ENCODE measurements around the gene SWSAP1. TPM values are rescaled to one million over a fixed set of nuclear protein-coding genes. Genes with fewer than 3 reads are reported as not detected.

The SWSAP1 gene
- total and polyA plus RNA-seq, 9 of the 15 experiments (the other 6 are each of a cell fraction or from before 2014, with no cell fraction given) = 0.18 to 2.8 (median 1.7) TPM

DNA sequence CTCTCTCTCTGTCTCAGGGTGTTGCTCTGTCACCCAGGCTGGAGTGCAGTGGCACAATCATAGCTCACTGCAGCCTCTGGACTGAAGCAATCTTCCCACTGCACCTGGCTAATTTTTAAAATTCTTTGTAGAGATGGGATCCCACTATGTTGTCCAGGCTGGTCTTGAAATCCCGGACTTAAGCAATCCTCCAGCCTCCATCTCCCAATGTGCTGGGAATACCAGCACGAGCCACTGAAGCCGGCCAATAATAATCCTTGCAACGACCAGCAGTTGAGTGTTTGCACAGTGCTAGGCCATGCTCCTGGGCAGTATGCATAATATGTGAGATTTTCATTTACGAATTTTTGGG lies 10.3 kb downstream of the SWSAP1 start:
- peaks cover 8 to 46% of the 10 kb centered on the region in 2 experiments; a peak in 3 of 5 replicates for H3K4me1 ChIP-seq (replicated peaks in 1 of 2; ENCODE audit: control insufficient read depth in 2 of 2, insufficient read depth in 2 of 2, low read length in 2 of 2)
- CTCF ChIA-PET (ENCODE audit: low intra/inter-chr PET ratio) = interaction anchor here (0.6 kb wide), 1 partner anchor 10 kb away, joined by 3 read pairs; the partner anchor contains the start of gene SWSAP1
- H3K4me3 ChIP-seq = no peak overlapping the region
- ATAC-seq (no peak), DNase-seq (ENCODE audit: extremely low read depth in 1 of 4, low spot score in 3 of 4) (no peak), FAIRE-seq (peak; percentile 19)
- in situ Hi-C loops (cut with MboI) (no loop called here), intact Hi-C loops (cut with micrococcal nuclease) (loop anchor here (1.0 to 5.0 kb wide), 3 partner anchors 51 to 98 kb away; partner anchors contain the start of genes ELAVL3, ODAD3 and PRKCSH)
- BruUV-seq (replicated peaks) = no TSS peak
- no peaks in the 10 kb centered on the region for H3K27me3 ChIP-seq (ENCODE audit: control insufficient read depth in 2 of 2, insufficient read depth in 2 of 2, low read length in 2 of 2)
- no peak overlapping the region; the same call in 2 of the 3 replicates for H3K27ac ChIP-seq (ENCODE audit: extremely low read depth, low read depth, low read length)
- H3K9me3 ChIP-seq (replicated peaks; ENCODE audit: control insufficient read depth, insufficient read depth, low read depth, low read length) = no peaks in the 10 kb centered on the region
- H3K9ac ChIP-seq (ENCODE audit: insufficient read depth in 1 of 2, low read depth in 2 of 2, low read length in 2 of 2) = no peak overlapping the region
- TF ChIP-seq SMARCA4 (IDR thresholded peaks at IDR 0.05) = 0 out of 2 replicates have a peak, but pooled peaks have one; percentile 3
- no peak for TF ChIP-seq ATF7 (IDR thresholded peaks at IDR 0.05)
- no peak for TF ChIP-seq ZNF324 (CRISPR knock-in tag; IDR thresholded peaks at IDR 0.05)
- TF ChIP-seq, protein P1, sequence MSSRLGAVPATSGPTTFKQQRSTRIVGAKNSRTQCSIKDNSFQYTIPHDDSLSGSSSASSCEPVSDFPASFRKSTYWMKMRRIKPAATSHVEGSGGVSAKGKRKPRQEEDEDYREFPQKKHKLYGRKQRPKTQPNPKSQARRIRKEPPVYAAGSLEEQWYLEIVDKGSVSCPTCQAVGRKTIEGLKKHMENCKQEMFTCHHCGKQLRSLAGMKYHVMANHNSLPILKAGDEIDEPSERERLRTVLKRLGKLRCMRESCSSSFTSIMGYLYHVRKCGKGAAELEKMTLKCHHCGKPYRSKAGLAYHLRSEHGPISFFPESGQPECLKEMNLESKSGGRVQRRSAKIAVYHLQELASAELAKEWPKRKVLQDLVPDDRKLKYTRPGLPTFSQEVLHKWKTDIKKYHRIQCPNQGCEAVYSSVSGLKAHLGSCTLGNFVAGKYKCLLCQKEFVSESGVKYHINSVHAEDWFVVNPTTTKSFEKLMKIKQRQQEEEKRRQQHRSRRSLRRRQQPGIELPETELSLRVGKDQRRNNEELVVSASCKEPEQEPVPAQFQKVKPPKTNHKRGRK (tag; IDR thresholded peaks at IDR 0.05) = peak; percentile 8
- TF ChIP-seq ZNF121 (CRISPR knock-in tag; conservative IDR thresholded peaks at IDR 0.05) = peak; percentile 85
- TF ChIP-seq HDAC3 (IDR thresholded peaks at IDR 0.05; ENCODE audit: borderline replicate concordance, partially characterized antibody) = no peak
- peak overlapping the region; percentile 90; the same call in 1 of the 2 replicates for H3K4me2 ChIP-seq (ENCODE audit: insufficient read depth, low read length)
- peaks cover 3% of the 10 kb centered on the region for H3K9me1 ChIP-seq (ENCODE audit: control insufficient read depth, insufficient read depth, low read length)
- H2AFZ ChIP-seq (ENCODE audit: low read depth, low read length) = peak overlapping the region; percentile 86
- H3K36me3 ChIP-seq (ENCODE audit: control insufficient read depth, insufficient read depth, low read length) = peaks cover 24% of the 10 kb centered on the region
- 60% methylated on average over 5 of the region's 5 CpGs for WGBS (ENCODE audit: insufficient coverage, low coverage, missing lambda C conversion rate)
- POLR2A ChIA-PET = interaction anchor here (2.8 kb wide), 1 partner anchor 10 kb away, joined by 20 read pairs; the partner anchor contains the start of gene SWSAP1
- peaks cover 16% of the 10 kb centered on the region; the same call in 2 of the 3 replicates for H3K79me2 ChIP-seq (ENCODE audit: control insufficient read depth, insufficient read depth, low read length)
- H4K20me1 ChIP-seq (replicated peaks; ENCODE audit: control insufficient read depth, insufficient read depth, low read length) = no peaks in the 10 kb centered on the region
